ENCODE data around the gene EPSTI1. TPM values are rescaled to one million over a fixed set of nuclear protein-coding genes. Genes with fewer than 3 reads are reported as not detected.

The EPSTI1 gene
- total RNA-seq, 1 experiment from 2014 or later = not detected

DNA sequence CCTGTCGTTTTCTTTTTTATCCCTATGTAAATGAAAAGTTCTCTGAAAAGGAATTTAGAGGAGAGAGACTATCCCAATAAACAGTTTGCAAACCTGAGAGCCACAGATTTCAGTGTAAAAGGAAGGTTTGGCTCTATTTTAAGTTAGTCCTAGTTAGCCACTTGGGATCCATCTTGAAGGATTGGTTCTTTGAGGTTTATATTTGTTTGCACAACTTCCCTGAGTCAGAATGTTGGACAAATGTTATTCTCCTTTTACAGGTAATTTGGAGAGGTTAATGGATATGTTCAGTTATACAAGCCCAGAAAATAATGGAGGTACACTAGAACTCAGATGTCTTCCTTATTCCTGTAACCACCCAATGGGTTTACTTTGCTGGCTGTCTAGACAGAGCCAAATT, 28.8 kb upstream of the EPSTI1 start:
- intact Hi-C loops (cut with micrococcal nuclease) = no loop called here
- peaks cover 7% of the 10 kb centered on the region for H3K36me3 Mint-ChIP-seq (ENCODE audit: insufficient read depth, unreplicated experiment)
- peaks cover 4% of the 10 kb centered on the region for H3K9me3 Mint-ChIP-seq (ENCODE audit: unreplicated experiment)
- no TSS peak for BruUV-seq (replicated peaks)
- POLR2A ChIA-PET = no interaction called here
- H3K27me3 Mint-ChIP-seq (ENCODE audit: insufficient read depth, unreplicated experiment) = no peaks in the 10 kb centered on the region
- CTCF ChIA-PET = no interaction called here
- no peak for DNase-seq (ENCODE audit: unreplicated experiment)
- no peak overlapping the region for H3K27ac Mint-ChIP-seq (ENCODE audit: low read depth, unreplicated experiment)
- peaks cover 5% of the 10 kb centered on the region for H3K4me1 Mint-ChIP-seq (ENCODE audit: insufficient read depth, unreplicated experiment)
- TF ChIP-seq, protein P1, sequence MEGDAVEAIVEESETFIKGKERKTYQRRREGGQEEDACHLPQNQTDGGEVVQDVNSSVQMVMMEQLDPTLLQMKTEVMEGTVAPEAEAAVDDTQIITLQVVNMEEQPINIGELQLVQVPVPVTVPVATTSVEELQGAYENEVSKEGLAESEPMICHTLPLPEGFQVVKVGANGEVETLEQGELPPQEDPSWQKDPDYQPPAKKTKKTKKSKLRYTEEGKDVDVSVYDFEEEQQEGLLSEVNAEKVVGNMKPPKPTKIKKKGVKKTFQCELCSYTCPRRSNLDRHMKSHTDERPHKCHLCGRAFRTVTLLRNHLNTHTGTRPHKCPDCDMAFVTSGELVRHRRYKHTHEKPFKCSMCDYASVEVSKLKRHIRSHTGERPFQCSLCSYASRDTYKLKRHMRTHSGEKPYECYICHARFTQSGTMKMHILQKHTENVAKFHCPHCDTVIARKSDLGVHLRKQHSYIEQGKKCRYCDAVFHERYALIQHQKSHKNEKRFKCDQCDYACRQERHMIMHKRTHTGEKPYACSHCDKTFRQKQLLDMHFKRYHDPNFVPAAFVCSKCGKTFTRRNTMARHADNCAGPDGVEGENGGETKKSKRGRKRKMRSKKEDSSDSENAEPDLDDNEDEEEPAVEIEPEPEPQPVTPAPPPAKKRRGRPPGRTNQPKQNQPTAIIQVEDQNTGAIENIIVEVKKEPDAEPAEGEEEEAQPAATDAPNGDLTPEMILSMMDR (IDR thresholded peaks at IDR 0.05; ENCODE audit: unreplicated experiment) = no peak
- no peak overlapping the region for H3K4me3 Mint-ChIP-seq (ENCODE audit: unreplicated experiment)

DNA sequence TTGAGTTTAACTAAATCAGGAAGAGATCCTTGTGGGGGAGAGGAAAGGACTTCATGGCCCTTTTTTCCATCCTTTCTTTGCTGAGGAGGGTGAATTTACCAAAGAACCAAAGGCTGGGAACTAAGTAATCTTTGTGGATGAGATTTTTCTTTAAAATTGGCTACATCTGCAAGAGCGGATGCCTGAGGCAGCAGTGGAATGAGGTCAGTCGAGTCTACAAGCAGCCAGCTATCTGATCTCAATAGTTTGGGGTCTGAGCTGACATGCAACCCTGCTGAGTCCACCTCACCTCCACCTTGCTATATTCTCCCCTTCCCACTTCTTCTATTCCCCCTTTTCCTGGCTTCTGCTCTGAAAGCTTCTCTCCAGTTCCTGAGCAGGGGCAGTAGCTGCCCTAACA, 27.8 kb upstream of the EPSTI1 start:
- ChIA-PET CTCF (no interaction called here), POLR2A (interaction anchor here (1.8 kb wide), 1 partner anchor 14 kb away, joined by 5 read pairs; no protein-coding TSS in a partner anchor)
- TF ChIP-seq, protein P1 (IDR thresholded peaks at IDR 0.05; ENCODE audit: unreplicated experiment) = no peak
- Mint-ChIP-seq H3K27me3 (ENCODE audit: insufficient read depth, unreplicated experiment) (no peaks in the 10 kb centered on the region), H3K4me3 (ENCODE audit: unreplicated experiment) (no peak overlapping the region), H3K9me3 (ENCODE audit: unreplicated experiment) (peaks cover 9% of the 10 kb centered on the region), H3K27ac (ENCODE audit: low read depth, unreplicated experiment) (no peak overlapping the region), H3K36me3 (ENCODE audit: insufficient read depth, unreplicated experiment) (peaks cover 7% of the 10 kb centered on the region), H3K4me1 (ENCODE audit: insufficient read depth, unreplicated experiment) (peaks cover 5% of the 10 kb centered on the region)
- no TSS peak for BruUV-seq (replicated peaks)
- intact Hi-C loops (cut with micrococcal nuclease) = no loop called here
- no peak for DNase-seq (ENCODE audit: unreplicated experiment)

DNA sequence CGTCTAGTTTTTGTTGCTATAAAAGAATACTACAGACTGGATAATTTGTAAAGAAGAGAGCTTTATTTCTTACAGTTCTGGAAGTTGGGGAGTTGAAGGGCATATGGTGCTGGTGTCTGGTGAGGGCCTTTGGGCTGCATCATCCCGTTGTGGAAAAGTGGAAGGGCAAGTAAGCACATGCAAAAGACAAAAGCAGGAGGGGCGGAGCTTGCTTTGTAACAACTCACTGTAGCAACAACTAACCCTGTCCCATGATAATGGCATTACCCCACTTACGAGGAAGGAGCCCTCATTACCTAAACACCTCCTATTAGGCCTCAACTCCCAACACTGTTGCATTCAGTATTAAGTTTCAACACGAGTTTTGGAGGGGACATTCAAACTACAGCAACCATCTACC, 24.2 kb upstream of the EPSTI1 start:
- Mint-ChIP-seq H3K27me3 (ENCODE audit: insufficient read depth, unreplicated experiment) (no peaks in the 10 kb centered on the region), H3K4me3 (ENCODE audit: unreplicated experiment) (no peak overlapping the region), H3K27ac (ENCODE audit: low read depth, unreplicated experiment) (no peak overlapping the region), H3K4me1 (ENCODE audit: insufficient read depth, unreplicated experiment) (no peaks in the 10 kb centered on the region), H3K36me3 (ENCODE audit: insufficient read depth, unreplicated experiment) (no peaks in the 10 kb centered on the region), H3K9me3 (ENCODE audit: unreplicated experiment) (peaks cover 9% of the 10 kb centered on the region)
- ChIA-PET POLR2A (interaction anchor here (1.2 to 2.0 kb wide), 2 partner anchors 11 to 13 kb away, joined by 4 to 8 read pairs; no protein-coding TSS in a partner anchor), CTCF (no interaction called here)
- TF ChIP-seq, protein P1 (IDR thresholded peaks at IDR 0.05; ENCODE audit: unreplicated experiment) = no peak
- intact Hi-C loops (cut with micrococcal nuclease) = no loop called here
- DNase-seq (ENCODE audit: unreplicated experiment) = no peak
- BruUV-seq (replicated peaks) = no TSS peak

DNA sequence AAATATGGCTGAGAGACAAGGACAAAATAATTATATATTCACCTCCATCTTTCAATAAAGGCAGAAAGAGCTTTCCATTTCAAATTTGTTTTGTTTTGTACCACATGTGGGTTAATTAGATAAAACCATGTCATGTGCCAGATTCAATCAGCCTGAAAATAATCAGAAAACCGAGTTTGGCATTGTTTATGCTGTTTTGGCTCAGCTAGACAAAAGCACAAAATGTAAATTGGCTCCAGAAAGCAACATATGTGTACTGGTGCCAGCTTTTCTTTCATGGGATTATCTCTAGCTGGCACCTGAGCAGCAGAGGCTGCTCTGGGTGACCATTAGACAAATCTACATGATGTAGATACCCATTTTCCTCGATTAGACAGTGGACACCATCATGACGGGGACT, 22.1 kb upstream of the EPSTI1 start:
- Mint-ChIP-seq H3K27ac (ENCODE audit: low read depth, unreplicated experiment) (no peak overlapping the region), H3K36me3 (ENCODE audit: insufficient read depth, unreplicated experiment) (no peaks in the 10 kb centered on the region), H3K9me3 (ENCODE audit: unreplicated experiment) (peaks cover 9% of the 10 kb centered on the region), H3K27me3 (ENCODE audit: insufficient read depth, unreplicated experiment) (no peaks in the 10 kb centered on the region), H3K4me3 (ENCODE audit: unreplicated experiment) (no peak overlapping the region), H3K4me1 (ENCODE audit: insufficient read depth, unreplicated experiment) (peaks cover 5% of the 10 kb centered on the region)
- no TSS peak for BruUV-seq (replicated peaks)
- DNase-seq (ENCODE audit: unreplicated experiment) = no peak
- ChIA-PET POLR2A (interaction anchor here (0.6 to 1.6 kb wide), 5 partner anchors 9 to 17 kb away, joined by 3 to 8 read pairs (median 4); no protein-coding TSS in a partner anchor), CTCF (interaction anchor here (0.7 to 1.0 kb wide), 2 partner anchors 42 to 350 kb away, joined by 3 to 4 read pairs; no protein-coding TSS in a partner anchor)
- TF ChIP-seq, protein P1 (IDR thresholded peaks at IDR 0.05; ENCODE audit: unreplicated experiment) = no peak
- intact Hi-C loops (cut with micrococcal nuclease) = no loop called here
